GM19463 (cell line): ENCODE data around the gene MSH3.
"Not testable (repeated sequence)": the region's sequence is repeated elsewhere in the genome, so short reads cannot be mapped to it uniquely, and the experiment has no call there.

Experiments
- ATAC-seq: cut with Tn5 transposase; IDR thresholded peaks from one replicate; pipeline ENCODE4 v1.9.1; 2021; ENCODE audit warnings: mild to moderate bottlenecking, moderate library complexity; ENCODE audit not compliant: unreplicated experiment

Gene MSH3

DNA sequence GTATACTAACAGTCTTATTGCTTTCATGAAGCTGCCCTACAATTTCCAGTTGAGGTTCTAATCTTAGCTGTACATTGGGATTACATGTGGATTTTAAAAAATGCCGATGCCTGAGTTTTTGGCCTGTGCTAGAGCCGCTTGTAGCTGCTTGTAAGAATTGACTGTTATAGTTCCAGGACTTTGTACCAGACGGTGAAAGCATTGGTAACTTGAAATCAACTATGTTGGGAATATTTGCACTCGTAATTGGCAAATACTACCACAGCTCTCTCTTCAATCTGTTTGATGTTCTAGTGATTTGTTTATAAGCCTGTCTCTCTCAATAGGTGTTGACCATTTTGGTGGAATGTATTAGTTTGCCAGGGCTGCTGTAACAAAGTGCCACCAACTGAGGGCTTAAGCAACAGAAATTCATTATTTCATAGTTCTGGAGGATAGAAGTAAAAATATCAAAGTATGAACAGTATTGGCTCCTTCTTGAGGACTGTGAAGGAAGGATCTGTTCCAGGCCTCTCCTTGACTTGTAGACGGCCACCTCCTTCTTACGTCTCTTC is 50.8 kb downstream of the MSH3 start:
- ATAC-seq: no peak

DNA sequence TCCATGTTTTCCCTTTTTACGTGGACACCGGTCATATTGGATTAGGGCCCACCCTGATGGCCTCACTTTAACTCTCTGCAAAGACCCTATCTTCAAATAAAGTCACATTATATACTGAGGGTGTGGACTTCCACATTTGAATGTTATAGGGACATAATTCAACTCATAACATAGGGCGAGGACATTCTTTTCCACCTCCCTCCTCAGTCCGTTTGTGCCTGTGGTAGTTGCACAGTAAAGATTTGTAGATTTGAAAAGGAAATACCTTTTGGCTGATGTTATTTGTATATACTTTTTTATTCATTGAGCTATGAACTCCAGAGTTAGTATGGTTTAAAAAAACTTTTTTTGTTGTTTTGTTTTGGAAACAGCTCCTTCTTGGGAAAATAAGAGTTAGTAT is 51.3 kb downstream of the MSH3 start:
- no peak for ATAC-seq

DNA sequence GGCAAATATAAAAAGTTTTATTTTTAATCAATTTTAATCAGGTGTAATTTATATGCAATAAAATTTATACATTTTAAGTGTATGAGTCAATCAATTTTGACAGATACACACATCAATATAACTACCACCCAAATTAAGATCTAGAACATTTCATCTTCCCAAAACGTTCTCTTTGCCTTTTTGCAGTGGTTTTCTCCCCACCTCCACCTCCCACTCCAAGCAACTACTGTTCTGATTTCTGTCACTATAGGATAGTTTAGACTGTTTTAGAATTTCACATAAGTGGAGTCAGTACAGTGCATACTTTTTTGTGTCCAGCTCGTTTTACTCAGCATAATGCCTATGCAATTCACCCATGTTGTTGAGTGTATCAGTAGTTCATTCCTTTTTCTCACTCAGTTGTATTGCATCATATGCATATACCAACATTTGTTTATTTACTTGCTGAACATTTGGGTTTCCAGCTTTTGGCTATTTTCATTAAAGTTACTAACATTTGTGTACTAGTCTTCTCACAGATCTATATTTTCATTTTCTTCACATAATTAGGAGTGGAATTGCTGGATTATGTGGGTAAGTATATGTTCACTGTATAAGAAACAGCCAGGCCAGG is 52.5 kb downstream of the MSH3 start:
- ATAC-seq: no peak

DNA sequence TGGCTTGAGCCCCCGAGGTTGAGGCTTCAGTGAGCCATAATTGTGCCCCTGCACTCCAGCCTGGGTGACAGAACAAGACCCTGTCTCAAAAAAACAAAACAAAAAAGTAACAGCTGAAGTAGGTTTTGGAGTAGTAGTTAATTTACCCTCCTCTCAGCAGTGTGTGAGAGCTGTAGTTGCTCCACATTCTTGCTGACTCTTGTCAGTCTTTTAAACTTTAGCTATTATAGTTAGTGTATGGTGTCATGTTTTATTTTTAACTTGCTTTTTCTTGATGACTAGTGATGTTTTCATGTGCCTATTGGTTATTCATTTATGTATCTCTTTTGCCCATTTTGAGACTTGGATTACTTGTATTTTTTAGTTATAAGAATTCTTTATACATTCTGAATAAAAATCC is 53.2 kb downstream of the MSH3 start:
- ATAC-seq: no peak

DNA sequence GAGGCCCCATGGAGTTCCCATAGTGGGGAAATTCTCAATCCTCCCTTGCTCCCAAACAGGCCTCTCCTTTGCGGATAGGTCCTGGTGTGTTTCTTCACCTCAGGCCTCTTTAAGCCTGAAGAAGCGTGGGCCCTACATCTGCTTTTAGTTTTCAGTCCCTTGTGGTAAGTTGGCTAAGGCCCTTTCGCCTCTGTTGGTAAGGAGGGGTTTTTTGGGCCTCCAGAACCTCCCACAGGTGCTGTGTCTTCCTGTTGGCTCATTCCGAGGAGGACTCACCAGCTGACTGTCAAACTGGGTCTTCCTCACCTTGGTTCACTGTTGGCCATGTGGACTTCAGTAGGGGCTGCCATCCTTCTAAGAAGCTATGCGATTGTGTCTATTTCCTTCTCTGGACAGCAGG is 56.8 kb downstream of the MSH3 start:
- no peak for ATAC-seq

DNA sequence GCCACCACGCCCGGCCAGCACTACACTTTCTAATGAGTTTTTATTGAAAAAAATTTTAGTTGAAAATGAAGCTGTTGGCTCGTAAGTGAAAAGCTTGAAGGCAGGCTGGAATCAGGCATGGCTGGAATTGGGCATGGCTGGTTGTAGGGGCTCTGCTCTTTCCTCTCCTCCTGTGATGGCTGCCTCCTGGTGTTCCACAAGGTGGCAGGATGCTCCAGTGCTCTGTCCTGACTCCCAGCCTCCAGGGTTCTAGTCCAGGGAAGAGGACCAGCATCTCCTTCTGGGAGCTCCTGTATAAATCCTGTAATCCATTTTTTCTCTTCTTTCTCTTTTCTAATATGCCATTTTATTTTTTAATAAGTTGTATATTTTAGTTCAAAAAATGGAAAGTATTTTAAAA is 57.5 kb downstream of the MSH3 start:
- ATAC-seq: no peak

DNA sequence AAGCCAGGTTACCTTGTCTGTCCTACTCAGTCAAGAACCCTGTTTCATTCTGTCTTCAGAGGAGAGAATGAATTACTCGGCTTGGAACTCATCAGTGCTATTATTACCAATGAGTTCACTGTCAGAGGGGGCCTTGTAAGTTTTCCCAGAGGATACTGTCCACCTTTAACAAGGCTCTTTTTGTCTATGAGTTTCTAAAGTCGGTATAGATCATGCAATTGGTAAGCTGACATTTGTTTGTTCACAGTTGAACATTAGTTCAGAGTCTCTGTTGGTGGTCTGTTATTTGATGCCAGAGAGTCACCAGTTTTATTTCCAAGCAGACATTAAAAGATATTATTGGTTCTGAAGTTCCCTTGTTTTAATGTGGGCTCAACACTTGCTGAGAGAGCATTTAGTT is 58.5 kb downstream of the MSH3 start:
- no peak for ATAC-seq

DNA sequence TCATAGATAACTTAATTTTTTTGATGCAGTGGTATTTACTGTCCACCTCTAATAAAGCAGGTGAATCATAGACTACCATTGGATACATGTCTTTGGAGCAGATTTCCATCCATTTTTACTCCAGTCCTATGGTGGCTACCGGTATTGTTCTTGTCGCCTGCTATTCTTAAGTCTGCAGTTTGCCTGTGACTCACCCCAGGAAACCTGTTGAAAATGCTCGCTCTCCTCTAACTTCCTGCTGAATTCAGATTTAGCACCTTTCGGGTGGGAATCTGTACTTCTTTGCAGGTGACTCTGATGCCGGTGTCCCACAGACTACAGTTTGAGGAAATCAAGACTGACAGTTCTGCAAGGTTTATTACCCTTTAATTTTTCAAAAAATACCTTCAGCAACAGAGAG is 59.2 kb downstream of the MSH3 start:
- no peak for ATAC-seq

DNA sequence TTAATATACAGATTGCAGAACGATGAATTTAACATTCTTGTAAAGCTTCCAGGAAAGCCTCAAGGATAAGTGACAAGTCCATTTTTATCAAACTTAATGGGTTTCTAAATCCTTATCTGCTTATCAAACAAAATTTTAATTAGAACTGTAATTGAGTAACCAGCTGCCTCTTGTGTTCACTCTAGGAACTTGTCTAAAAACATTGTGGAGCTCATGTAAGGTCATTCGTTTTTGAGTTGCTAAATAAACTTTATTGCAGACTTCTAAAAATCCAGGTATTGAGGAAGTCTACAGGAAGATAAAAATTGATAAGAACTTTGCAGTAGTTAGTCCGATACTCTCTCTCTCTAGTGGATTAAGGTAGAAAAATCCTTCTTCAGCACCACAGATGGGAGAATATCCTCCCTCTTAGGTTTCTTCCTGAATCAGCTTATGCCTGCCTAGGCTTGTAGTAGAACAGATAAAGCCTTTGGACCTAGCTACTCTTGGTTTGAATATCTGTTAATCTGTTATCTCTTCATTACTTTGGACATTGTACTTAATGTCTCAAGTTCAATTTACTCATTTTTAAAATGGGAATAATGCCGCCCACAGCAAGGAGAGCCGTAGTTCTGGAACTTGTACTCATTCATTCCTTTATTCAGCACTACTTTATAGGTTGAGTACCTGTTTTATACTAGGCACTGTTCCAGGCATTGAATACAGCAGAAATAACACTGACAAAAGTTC is 60.3 kb downstream of the MSH3 start:
- ATAC-seq: no peak

DNA sequence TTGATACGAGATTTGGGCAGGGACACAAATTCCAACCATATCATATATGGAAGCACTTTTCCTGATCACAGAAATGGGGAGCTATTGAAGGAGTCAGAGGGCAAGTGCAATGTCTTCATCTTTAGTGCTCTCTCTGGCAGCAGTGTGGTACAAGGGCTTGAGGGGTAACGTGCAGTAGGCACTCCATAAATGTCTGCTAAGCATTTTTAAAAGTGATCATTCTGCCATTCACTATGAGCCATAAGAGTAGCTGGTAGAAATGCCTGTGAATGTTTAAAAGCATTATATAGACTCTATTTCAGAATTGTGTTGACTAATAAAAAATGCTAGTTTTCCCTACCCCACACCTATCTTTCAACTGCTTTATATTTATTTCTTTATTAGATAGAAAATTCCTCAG is 61.4 kb downstream of the MSH3 start:
- ATAC-seq: no peak

DNA sequence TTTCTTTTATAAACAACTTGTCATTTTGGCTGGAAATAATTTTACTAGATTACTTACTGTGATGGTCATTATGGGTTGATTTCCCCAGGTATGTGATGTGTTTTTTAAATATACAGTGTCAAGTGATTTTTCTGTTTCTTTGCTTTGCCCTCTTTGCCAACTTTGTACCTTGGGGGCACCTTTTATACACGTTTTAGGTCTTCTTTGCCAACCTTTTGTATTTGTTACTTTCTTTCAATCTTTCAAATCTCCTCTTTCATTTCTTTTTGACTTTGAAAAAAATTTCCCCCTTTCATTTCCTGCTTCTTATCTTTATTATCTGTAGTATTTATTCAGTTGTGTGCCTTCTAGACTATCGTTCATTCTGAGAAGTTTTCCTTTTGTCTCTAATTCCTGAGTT is 65.7 kb downstream of the MSH3 start:
- ATAC-seq: no peak

DNA sequence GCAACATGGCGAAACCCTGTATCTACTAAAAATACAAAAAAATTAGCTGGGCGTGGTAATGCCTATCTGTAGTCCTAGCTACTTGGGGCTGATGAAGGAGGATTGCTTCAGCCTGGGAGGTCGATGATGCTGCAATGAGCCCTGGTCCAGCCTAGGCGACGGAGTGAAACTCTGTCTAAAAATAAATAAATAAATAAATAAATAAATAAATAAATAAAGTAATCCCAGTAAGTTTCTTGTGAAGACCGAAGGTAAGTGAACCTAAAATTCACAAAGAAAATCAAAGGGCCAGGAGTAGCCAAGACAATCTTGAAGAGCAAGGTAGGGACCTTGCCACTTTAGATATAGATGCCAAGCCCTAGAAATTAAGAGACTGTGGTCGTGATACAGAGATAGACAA is 68.5 kb downstream of the MSH3 start:
- no peak for ATAC-seq

DNA sequence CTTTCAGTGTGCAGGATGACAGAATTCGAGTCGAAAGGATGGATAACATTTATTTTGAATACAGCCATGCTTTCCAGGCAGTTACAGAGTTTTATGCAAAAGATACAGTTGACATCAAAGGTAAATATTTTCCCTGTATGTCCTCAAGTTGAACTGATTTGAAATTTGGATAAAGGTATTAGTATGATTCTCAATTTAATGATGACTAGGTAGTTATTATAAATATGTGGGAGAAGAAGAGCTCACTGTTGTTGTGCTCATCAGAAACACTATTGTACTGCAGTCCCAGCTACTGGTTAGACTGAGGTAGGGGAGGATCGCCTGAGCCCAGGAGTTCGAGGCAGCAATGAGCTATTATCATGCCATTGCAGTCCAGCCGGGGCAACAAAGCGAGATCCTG is 71.0 kb downstream of the MSH3 start:
- ATAC-seq: no peak

DNA sequence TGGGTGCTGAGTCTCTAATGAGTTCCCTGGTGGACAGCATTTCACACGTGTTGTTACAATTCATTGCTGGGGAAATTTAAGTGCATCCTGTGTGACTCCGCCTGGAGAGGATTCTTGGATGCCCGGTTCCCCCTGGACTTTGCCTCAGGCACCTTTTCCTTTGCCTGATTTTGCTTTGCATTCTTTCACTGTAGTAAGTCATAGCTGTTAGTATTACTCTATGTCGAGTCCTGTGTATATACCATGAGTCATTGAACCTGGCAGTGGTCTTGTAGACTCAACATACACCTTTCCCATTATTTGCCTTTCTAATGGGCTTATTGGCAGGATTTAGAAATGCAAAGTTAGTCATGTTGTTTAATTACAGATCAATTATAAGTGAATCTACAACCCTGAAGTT is 82.3 kb downstream of the MSH3 start:
- no peak for ATAC-seq

DNA sequence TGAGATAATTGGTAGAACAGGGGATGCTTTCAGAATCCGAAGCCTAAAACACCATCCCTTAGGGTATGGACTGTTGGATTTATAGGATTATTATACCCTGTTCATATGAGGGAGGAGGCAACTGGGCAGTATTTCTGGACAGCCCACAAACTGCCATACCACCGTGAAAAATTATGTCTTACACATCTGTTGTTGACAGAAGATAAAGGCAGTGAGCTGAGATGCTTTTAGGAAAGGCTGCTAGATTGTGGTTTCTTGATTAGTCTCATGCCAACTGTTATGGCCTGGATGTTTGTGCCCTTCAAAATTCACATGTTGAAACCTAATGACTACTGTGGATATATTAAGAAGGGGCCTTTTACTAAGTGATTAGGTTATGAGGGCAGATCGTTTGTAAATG is 84.0 kb downstream of the MSH3 start:
- ATAC-seq: no peak

DNA sequence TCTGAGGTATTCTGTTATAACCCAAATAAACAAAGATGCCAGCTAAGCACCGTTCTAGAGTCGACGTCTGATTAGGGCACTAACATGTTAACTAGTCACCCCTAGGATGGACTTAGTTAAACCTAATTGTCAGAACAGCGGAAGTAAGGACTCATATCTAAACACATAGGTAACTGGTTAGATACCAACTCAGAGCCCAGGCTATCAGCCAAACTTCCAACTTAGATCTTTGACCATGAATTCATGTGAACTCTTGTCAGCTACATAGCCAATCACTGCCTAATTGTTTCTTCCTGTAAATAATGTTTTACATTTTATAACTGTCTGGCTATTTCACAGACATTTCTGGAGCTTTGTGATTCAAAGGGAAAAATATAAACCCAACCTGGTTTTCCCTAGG is 84.6 kb downstream of the MSH3 start:
- ATAC-seq: no peak

DNA sequence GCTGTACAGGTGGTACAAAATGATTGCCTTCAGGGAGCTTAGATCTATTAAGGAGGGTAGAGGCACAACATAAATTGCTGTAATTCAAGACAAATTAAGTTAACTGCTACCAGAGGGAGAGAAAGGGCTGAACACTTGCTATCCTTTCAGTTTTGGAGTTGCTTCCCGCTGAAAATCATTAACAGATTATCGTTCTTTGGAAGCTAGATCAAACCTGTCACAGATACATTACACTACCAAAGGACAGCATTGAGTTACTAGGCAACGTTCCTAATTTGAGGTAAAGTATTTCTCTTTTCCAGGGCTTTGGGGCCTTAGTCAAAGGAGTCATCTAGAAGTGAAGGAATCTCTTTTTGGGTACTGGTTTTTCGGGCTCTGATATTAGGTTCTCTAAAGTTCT is 85.0 kb downstream of the MSH3 start:
- no peak for ATAC-seq

DNA sequence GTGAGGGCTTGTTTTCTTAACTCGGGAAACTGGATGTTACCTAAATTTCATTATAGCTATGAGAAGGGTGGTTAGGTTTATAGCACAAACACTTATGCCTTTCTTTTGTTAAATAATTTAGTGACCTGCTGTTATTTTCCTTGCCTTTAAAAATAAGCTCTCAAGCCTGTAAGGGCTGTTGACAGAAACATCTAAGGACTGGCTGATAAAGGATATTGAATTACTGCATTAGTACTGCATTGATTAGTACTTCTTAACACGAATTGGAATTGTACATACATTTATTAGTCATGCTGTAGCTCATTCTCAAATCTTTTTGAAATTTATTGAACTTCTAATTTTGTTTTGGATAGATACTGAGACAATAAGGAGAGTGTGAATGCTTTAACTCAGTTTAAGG is 85.4 kb downstream of the MSH3 start:
- ATAC-seq: no peak

DNA sequence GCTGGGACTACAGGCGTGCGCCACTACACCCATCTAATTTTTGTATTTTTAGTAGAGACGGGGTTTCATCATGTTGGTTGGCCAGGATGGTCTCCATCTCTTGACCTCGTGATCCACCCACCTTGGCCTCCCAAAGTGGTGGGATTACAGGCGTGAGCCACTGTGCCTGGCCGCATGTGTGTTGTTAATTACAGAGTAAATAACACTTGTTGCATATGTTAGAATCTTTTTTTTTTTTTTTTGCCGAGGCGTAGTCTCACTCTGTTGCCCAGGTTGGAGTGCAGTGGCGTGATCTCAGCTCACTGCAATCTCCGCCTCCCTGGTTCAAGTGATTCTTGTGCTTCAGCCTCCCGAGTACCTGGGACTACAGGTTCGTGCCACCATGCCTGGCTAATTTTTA is 86.0 kb downstream of the MSH3 start:
- ATAC-seq: not testable (repeated sequence)

DNA sequence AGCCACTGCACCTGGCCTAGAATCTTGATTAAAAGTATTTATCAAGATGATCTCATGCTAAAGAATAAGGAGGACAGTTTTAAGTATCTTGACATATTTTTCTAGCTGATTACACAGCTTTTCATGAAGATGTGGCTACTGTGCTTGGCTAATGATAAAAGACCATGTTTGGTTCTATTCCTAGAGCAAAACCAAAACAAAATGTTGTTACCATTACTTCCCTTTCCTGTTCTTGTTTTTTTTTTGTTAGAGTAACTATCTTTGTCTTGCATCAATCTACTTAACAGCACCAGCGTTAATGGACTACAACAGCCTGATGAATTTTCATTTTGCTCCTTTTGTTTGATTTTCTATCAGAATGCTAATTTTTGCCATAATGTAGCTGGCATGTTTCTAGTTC is 86.5 kb downstream of the MSH3 start:
- no peak for ATAC-seq

DNA sequence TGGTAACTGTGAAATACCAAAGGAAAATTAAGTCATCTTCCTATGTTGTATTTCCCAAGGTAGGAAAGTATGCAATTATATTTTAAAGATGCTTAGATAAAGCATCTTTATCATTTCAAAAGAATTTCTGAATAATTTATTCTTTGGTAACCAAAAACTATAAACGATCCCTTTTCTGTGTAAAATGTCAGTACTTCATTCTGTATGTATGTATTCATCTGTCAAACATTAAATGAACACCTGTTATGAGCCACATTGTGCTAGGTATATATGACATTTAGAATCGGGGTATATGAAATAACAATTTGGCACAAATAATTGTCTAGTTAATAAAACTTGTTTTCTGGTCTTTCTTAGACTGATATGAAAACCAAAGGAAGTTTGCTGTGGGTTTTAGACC is 89.7 kb downstream of the MSH3 start:
- no peak for ATAC-seq

DNA sequence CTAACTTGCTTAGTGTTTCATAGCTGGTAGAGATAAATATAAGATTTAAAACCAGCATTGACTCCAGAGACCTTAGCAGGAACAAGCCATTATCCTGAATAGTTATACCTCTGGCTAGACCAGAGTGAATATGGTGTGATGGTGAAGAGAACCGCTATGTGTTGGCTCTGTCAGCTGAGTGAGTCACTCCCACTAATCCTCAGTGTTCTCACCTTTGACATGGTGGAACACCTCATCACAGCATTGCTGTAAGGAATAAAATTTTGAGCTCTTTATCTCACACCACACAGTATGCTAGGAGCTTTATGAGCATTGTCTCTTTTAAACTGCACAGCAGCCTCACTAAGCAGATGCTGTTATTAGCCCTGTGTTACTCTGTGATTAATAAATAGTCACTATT is 91.0 kb downstream of the MSH3 start:
- no peak for ATAC-seq

DNA sequence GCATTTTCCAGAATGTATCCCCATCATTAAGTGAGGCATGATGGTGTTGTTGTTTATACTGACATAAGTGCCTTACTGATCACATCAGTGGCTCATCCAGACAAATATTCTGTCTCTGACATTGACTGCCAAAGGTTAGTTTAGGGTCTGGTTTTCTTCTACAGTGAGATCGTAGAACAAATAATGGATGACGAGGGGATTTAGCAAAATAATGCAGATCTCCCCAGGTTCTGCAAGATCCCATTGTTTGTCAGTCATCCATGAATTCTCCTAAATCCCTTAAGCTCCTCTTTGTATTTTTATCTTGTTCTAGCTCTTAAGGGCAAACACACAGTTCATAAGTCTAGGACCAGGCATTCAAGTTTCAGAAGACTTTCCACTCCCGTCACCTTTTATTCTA is 93.5 kb downstream of the MSH3 start:
- no peak for ATAC-seq
